HEK293T (cell line): ENCODE measurements around the gene NSD1.
"Not testable (repeated sequence)": the region's sequence is repeated elsewhere in the genome, so short reads cannot be mapped to it uniquely, and the experiment has no call there.

Experiments used
- CTCF ChIA-PET: fragments of 350-600 bp; formaldehyde crosslinking; extraction: SDS; loops from one replicate; lab custom pipeline; 2021; ENCODE audit warnings: antibody characterized with exemption, inconsistent platforms; lab: Yijun Ruan, JAX
- POLR2A ChIA-PET: fragments of 350-600 bp; formaldehyde crosslinking; extraction: SDS; loops from one replicate; lab custom pipeline; 2020; ENCODE audit warnings: antibody characterized with exemption, inconsistent platforms; lab: Yijun Ruan, JAX
- DNase-seq: peaks from one replicate; pipeline ENCODE4 v3.0.0; 2012; ENCODE audit warnings: mixed read lengths; ENCODE audit errors: extremely low spot score
- ARNT ChIP-seq: fragments of 450-650 bp; IDR thresholded peaks from 2 replicates; pipeline ENCODE4 v1.6.1; 2017; ENCODE audit warnings: mild to moderate bottlenecking
- BHLHE40 ChIP-seq: fragments of 450-650 bp; IDR thresholded peaks from 2 replicates; pipeline ENCODE4 v1.6.1; 2016; ENCODE audit warnings: mild to moderate bottlenecking, moderate library complexity, borderline replicate concordance
- CTBP1 ChIP-seq: fragments of 450-650 bp; IDR thresholded peaks from 2 replicates; pipeline ENCODE4 v1.6.1; 2016; ENCODE audit warnings: borderline replicate concordance
- ELF4 ChIP-seq: fragments of 450-650 bp; IDR thresholded peaks from 2 replicates; pipeline ENCODE4 v1.6.1; 2017; ENCODE audit warnings: antibody characterized with exemption
- FOXA1 ChIP-seq: fragments of 450-650 bp; IDR thresholded peaks from 2 replicates; pipeline ENCODE4 v1.6.1; 2016; ENCODE audit warnings: mild to moderate bottlenecking
- FOXK2 ChIP-seq: fragments of 450-650 bp; IDR thresholded peaks from 2 replicates; pipeline ENCODE4 v1.6.1; 2016; ENCODE audit warnings: mild to moderate bottlenecking
- FOXM1 ChIP-seq: fragments of 450-650 bp; IDR thresholded peaks from 2 replicates; pipeline ENCODE4 v1.6.1; 2017; ENCODE audit warnings: mild to moderate bottlenecking, borderline replicate concordance
- HDGF ChIP-seq: fragments of 450-650 bp; IDR thresholded peaks from 2 replicates; pipeline ENCODE4 v1.6.1; 2017; ENCODE audit warnings: antibody characterized with exemption, borderline replicate concordance
- L3MBTL2 ChIP-seq: fragments of 450-650 bp; conservative IDR thresholded peaks from 2 replicates; pipeline ENCODE4 v1.6.1; 2016; ENCODE audit warnings: mild to moderate bottlenecking
- LEF1 ChIP-seq: fragments of 450-650 bp; IDR thresholded peaks from 2 replicates; pipeline ENCODE4 v1.6.1; 2017; ENCODE audit warnings: mild to moderate bottlenecking, borderline replicate concordance
- NFRKB ChIP-seq: fragments of 450-650 bp; IDR thresholded peaks from 2 replicates; pipeline ENCODE4 v1.6.1; 2016; ENCODE audit warnings: mild to moderate bottlenecking, moderate library complexity
- SP1 ChIP-seq: fragments of 450-650 bp; IDR thresholded peaks from 2 replicates; pipeline ENCODE4 v1.6.1; 2017
- SUZ12 ChIP-seq: fragments of 450-650 bp; IDR thresholded peaks from 2 replicates; pipeline ENCODE4 v1.6.1; 2016; ENCODE audit warnings: mild to moderate bottlenecking
- TARDBP ChIP-seq: fragments of 450-650 bp; IDR thresholded peaks from 2 replicates; pipeline ENCODE4 v1.6.1; 2016
- ZNF384 ChIP-seq: fragments of 450-650 bp; IDR thresholded peaks from 2 replicates; pipeline ENCODE4 v1.6.1; 2016
- TF ChIP-seq, protein P1 (sequence below): fragments of 450-650 bp; IDR thresholded peaks from 2 replicates; pipeline ENCODE4 v1.6.1; 2016

The NSD1 gene

GRCh38 chr5:177141496-177141895, 7.9 kb downstream of the NSD1 start:
- POLR2A ChIA-PET, result interaction anchor here (0.6 kb wide), 1 partner anchor 465 kb away, joined by 3 read pairs; no protein-coding TSS in a partner anchor
- CTCF ChIA-PET, result interaction anchor here (1.2 kb wide), 1 partner anchor 12 kb away, joined by 3 read pairs; no protein-coding TSS in a partner anchor
- no peak for TF ChIP-seq ARNT
- no peak for TF ChIP-seq TARDBP
- TF ChIP-seq L3MBTL2, result no peak
- TF ChIP-seq SUZ12, result no peak
- no peak for TF ChIP-seq CTBP1
- no peak for TF ChIP-seq LEF1
- no peak for TF ChIP-seq BHLHE40
- TF ChIP-seq SP1, result no peak
- no peak for TF ChIP-seq FOXM1
- no peak for TF ChIP-seq FOXA1
- no peak for TF ChIP-seq ZNF384
- no peak for TF ChIP-seq FOXK2
- TF ChIP-seq, protein P1, sequence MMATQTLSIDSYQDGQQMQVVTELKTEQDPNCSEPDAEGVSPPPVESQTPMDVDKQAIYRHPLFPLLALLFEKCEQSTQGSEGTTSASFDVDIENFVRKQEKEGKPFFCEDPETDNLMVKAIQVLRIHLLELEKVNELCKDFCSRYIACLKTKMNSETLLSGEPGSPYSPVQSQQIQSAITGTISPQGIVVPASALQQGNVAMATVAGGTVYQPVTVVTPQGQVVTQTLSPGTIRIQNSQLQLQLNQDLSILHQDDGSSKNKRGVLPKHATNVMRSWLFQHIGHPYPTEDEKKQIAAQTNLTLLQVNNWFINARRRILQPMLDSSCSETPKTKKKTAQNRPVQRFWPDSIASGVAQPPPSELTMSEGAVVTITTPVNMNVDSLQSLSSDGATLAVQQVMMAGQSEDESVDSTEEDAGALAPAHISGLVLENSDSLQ, result no peak
- no peak for TF ChIP-seq HDGF
- no peak for TF ChIP-seq ELF4
- TF ChIP-seq NFRKB, result no peak
- DNase-seq, result no peak

DNA sequence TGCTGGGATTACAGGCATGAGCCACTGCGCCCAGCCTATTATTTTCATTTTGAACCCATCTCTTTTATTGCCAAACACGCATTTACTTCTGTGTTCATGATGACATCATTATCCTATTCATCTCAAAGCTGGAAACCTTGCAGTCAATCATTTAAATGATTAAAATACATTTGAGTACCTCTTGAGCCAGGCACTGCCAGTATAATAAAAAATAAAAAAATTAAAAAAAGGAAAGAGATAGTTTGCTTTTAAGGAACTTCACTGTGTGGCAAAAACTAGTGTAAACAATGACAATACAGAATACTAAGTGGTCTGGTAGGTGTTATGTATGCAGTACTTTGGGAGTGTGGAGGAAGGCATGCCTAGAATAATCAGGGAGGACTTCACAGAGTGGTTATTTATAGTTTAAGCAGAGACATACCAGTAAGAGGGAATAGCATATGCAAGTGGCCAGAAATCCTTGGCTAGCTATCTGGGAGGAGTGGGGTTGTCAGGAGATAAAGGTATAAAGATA, 8.6 kb downstream of the NSD1 start:
- ChIA-PET CTCF (interaction anchor here (1.2 kb wide), 1 partner anchor 12 kb away, joined by 3 read pairs; no protein-coding TSS in a partner anchor), POLR2A (interaction anchor here (1.6 kb wide), 1 partner anchor 8 kb away, joined by 5 read pairs; the partner anchor contains the start of gene NSD1)
- DNase-seq, result no peak
- no peak for TF ChIP-seq SP1
- TF ChIP-seq HDGF, result no peak
- TF ChIP-seq BHLHE40, result no peak
- no peak for TF ChIP-seq L3MBTL2
- TF ChIP-seq ZNF384, result no peak
- no peak for TF ChIP-seq TARDBP
- TF ChIP-seq NFRKB, result no peak
- no peak for TF ChIP-seq SUZ12
- TF ChIP-seq FOXK2, result no peak

DNA sequence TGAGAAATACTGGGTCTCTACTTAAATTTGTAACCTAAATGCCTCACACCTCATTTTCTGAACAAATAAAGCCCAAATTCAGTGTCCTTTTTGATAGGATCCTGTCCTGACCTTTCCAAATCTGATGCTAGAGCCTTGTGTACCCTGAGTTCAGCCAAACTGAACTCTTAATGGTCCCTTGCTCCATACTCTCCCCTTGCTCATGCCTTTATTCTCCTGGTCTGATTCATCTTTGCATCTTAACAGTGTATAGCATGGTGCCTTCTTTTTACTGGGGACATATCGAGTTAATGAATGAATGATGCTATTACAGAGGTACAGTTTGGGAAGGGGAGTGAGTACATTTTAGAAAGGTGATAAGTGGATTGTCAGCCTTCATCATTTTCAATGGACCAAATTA, 9.2 kb downstream of the NSD1 start:
- ChIA-PET CTCF (interaction anchor here (1.0 kb wide), 1 partner anchor 29 kb away, joined by 3 read pairs; no protein-coding TSS in a partner anchor), POLR2A (interaction anchor here (1.6 kb wide), 1 partner anchor 9 kb away, joined by 5 read pairs; the partner anchor contains the start of gene NSD1)
- no peak for DNase-seq
- no peak for TF ChIP-seq FOXM1
- TF ChIP-seq, protein P1, result no peak
- TF ChIP-seq ELF4, result no peak
- TF ChIP-seq ZNF384, result no peak
- TF ChIP-seq SUZ12, result no peak
- no peak for TF ChIP-seq CTBP1
- no peak for TF ChIP-seq HDGF

DNA sequence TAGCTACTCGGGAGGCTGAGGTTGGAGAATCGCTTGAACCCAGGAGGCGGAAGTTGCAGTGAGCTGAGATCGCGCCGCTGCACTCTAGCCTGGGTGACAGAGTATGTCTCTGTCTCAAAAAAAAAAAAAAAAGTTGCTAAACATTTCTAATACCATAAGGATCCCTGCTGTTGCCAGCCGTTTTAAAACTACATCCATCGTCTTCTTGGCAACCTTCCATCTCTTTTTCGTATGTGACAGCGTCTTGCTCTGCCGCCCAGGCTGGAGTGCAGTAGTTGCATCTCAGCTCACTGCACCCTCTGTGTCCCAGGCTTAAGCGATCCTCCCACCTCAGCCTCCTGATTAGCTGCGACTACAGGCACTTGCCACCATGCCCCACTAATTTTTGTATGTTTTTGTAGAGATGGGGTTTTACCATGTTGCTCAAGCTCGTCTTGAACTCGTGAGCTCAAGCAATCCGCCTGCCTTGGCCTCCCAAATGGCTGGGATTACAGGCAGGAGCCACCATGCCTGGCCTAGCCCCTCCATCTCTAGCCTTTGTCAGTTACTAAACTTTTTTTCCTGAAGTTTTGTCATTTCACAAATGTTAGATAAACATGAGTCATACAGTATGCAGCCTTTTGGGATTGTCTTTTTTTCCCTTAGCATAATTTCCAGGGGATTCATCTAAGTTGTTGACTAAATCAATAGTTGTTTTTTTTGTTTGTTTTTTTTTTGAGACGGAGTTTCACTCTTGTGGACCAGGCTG, 13.5 kb downstream of the NSD1 start:
- ChIA-PET POLR2A (no interaction called here), CTCF (no interaction called here)
- no peak for TF ChIP-seq ELF4
- no peak for TF ChIP-seq NFRKB
- no peak for TF ChIP-seq FOXA1
- TF ChIP-seq L3MBTL2, result no peak
- TF ChIP-seq FOXM1, result no peak
- no peak for TF ChIP-seq SP1
- no peak for TF ChIP-seq ARNT
- no peak for TF ChIP-seq BHLHE40
- no peak for TF ChIP-seq CTBP1
- no peak for TF ChIP-seq FOXK2
- TF ChIP-seq ZNF384, result no peak
- no peak for TF ChIP-seq SUZ12
- TF ChIP-seq HDGF, result no peak
- no peak for DNase-seq

- CTCF ChIA-PET, DNase-seq, POLR2A ChIA-PET: not testable (repeated sequence)
These were observed 16.5 kb downstream of the NSD1 start for GRCh38 chr5:177150061-177150460.

GRCh38 chr5:177154003-177154643, 20.6 kb downstream of the NSD1 start:
- DNase-seq, result no peak
- TF ChIP-seq CTBP1 (no peak), BHLHE40 (no peak), L3MBTL2 (no peak), SUZ12 (no peak), LEF1 (no peak), HDGF (no peak), ARNT (no peak), ZNF384 (no peak), NFRKB (no peak)
- TF ChIP-seq, protein P1, result no peak
- POLR2A ChIA-PET, result no interaction called here
- CTCF ChIA-PET, result interaction anchor here (1.4 kb wide), 1 partner anchor 12 kb away, joined by 3 read pairs; no protein-coding TSS in a partner anchor
